Erythroblast (primary cell): ENCODE results near the gene IST1.

Experiments
- DNase-seq, 2 experiments: peaks; one replicate each; lab custom pipeline; 2025; lab: John Stamatoyannopoulos, UW
- GATA1 ChIP-seq: IDR thresholded peaks from 2 replicates; pipeline ENCODE4 v1.6.1; 2011; ENCODE audit warnings: low read depth, mild to moderate bottlenecking, control low read depth, low read length, moderate library complexity
- POLR2A ChIP-seq: IDR thresholded peaks from 2 replicates; pipeline ENCODE4 v1.6.1; 2011; ENCODE audit warnings: mild to moderate bottlenecking, low read length

IST1 gene

DNA sequence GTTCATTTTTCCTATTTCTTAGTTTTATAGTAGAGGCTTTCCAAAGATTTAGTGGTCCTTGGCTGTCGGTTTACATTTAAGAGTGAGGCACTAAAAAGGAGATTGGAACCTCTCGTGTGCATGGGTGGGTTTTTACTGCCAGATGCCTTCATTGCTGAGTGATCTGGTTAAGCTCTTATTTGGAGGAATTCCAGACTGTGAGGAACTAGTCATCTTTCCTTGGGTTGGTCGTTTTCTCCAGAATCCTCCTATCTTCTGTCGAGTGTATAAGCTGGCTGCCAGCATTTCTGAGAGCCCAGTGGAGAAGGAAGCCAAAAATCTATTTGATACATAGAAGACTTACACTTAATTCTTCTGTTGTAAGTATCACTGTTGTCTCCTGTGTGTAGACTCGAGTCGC, 22.6 kb downstream of the IST1 start:
- no peak for TF ChIP-seq POLR2A
- no peak for DNase-seq

DNA sequence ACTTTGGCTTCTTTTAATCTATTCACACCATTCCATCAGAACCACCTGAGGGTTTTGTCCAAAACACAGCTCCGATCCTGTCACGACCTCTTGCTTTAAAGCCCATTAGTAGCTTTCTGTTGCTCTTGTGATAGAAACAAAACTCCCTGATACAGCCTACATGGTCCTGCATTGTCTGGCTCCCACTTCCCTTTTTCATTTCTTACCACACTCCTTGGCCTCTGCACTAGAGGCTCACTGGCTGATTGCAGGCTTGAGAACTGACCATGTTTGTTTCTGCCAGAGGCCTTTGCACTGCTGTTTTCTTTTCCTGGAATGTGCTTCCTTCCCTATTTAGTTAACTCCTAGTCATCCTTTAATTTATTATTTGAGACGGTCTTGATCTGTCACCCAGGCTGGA, 23.7 kb downstream of the IST1 start:
- no peak for DNase-seq
- TF ChIP-seq POLR2A (no peak), GATA1 (no peak)

DNA sequence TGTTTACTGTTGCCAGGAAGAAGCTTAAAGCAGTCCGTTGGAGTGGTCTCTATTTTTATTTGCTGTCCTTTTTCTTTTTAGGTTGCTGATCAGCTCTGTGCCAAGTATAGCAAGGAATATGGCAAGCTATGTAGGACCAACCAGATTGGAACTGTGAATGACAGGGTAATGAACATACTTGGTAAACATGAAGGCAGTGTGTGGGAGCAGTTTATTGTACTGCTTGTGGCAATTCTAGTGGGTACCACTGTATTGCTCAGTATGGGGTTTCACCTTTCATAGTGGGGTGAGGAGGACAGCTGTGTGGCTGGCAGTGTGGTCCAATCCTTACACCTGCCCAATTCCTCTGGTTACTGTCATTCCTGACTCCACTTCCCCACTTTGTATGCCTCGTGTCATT, 25.3 kb downstream of the IST1 start:
- DNase-seq: no peak
- TF ChIP-seq POLR2A (no peak), GATA1 (no peak)

DNA sequence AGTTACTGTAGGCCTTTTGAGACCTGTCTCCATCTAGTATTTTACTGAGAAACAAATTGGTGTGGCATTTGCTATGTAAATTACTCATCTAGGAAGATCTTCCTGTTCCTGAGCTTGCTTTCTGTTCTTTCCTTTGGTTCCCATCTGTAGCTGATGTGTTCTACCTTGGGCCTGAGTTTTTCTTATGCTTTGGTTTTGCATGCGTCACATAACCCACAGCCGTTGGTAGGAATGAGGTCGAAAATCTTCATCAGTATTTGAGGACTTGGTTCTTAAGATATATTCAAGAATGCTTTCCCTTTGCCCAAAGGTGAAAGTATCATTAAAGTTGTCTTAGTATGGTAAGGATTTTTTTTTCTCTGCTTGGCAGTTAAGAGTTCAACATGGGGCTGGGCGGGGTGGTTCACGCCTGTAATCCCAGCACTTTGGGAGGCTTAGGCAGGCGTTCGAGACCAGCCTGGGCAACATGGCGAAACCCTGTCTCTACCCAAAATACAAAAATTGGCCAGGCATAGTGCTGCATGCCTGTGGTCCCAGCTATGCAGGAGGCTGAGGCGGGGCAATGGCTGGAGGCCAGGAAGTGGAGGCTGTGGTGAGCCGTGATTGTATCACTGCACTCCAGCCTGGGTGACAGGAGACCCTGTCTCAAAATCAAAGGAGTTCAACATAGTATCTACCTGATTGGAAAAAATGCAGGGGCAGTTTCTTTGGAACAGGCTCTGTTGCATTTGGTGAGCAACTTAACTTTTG, 28.8 kb downstream of the IST1 start:
- TF ChIP-seq POLR2A: no peak
- TF ChIP-seq GATA1: no peak
- no peak for DNase-seq

DNA sequence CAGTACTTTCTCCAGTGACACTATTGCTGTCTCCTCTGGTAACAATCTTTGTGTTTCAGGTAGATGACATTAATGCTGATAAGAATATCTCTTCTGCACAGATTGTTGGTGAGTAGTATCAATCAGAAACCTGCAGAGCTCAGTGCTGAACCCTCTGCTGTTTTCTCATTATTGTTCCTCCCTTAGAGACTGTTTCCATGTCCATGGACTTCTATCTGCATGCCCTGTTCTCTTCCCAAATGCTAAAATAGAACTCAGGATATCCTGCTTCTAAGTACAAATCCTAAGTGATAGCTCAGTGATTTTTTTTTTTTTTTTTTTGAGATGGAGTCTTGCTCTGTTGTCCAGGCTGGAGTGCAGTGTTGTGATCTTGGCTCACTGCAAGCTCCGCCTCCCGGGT, 29.4 kb downstream of the IST1 start:
- TF ChIP-seq POLR2A: no peak
- no peak for TF ChIP-seq GATA1
- DNase-seq: no peak

DNA sequence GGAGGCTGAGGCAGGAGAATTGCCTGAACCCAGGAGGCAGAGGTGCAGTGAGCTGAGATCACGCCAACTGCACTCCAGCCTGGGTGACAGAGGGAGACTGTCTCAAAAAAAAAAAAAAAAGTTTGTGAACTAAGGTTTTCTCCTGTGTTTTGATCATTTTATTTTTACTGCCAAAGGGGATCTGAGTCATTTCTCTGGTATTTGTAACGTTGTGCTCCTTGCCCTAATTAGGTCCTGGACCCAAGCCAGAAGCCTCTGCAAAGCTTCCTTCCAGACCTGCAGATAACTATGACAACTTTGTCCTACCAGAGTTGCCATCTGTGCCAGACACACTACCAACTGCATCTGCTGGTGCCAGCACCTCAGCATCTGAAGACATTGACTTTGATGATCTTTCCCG, 32.1 kb downstream of the IST1 start:
- DNase-seq: peak in 1 of 2 experiments; percentile 42
- TF ChIP-seq GATA1 (no peak), POLR2A (no peak)

DNA sequence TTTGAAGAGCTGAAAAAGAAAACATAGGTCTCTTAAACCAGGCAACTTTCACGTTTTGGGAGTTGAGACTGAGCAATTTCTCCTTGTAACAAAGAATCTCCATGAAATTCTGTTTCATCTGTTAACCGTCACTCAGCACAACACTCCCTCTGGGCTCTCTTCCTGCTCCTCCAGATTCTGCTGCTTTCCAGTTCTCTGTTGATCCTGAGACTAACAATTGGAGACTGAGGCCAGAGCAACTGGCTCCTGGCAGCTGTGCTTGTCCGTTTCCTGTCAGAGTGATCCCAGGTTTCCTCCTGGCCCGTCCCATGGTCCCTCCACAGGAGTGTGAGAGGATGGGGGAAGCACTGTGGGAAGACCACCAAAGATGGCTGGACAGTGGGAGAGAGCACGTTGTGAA, 32.5 kb downstream of the IST1 start:
- TF ChIP-seq POLR2A: no peak
- TF ChIP-seq GATA1: no peak
- no peak for DNase-seq

DNA sequence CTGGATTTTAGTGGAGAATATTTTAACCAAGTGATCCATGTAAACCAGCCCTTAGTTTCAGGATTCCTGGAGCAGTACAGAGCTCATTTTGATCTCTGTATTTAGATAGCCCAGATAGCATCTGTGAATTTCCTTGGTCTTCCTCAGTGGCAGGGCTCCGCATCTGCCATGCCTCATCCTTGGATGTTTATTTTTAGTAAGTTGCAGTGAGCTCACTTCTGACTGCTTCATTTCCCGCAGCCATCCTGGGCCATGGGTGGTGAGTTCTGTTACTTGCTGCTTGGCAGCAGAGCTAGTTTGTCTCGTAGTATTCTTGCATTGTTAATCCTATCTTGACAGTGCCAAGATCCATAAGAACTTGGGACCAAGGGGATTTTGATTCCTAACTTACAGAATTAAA, 33.7 kb downstream of the IST1 start:
- TF ChIP-seq GATA1 (no peak), POLR2A (no peak)
- no peak for DNase-seq

DNA sequence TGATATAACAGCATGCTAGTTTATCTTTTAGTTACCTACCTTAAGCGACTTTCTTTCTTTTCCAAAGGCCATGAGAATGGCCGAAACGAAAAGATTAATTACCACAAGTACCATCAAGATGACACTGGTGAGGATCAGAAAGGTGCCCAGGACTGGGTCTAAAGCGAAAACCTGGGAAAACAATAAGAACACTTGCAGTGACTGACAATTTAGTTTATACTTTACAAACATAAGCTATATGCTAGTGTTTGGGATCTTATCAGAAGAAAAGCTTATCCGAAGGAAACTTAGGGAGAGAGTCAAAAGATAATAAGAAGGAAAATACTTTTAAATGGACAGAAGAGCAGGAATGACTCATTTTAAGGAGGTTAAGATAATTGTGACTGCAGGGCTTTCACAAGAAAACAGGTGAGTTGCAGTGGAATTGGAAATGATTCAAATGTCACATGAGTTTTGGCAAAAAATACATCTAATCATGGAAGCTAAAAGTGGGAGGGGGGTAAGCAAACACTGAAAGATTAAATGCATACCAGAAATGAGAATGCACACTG, 34.8 kb downstream of the IST1 start:
- TF ChIP-seq GATA1 (no peak), POLR2A (no peak)
- no peak for DNase-seq

DNA sequence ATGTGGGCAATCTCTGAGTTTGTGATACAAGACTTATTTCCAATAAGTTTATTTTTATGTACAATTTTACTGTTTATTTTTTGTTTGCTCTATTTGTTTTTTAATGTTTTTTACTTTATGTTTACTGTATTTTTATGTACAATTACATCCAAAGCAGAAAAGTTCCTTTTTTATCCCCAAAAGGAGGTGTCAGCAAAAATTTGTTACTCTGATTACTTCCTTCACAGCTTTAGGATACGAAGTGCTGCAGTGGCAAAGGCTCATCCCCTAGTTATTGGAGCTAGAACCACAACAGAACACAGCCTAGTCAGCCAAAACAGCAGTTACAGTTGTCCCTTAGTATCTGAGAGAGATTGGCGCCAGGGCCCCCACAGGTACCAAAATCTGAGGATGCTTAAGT, 35.7 kb downstream of the IST1 start:
- no peak for DNase-seq
- TF ChIP-seq POLR2A: no peak
- TF ChIP-seq GATA1: no peak

DNA sequence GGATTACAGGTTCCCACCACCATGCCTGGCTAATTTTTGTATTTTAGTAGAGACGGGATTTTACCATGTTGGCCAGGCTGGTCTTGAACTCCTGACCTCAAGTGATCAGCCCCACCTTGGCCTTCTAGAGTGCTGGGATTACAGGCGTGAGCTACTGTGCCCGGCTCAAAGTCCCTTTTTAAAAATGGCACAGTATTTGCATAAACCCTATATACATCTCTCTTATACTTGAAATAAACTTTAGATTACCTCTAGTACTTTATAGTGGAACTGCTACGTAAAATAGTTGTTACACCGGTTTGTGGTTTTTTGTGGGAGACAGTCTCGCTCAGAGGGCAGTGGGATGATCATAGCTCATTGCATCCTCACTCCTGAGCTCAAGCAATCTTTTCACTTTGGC, 36.3 kb downstream of the IST1 start:
- no peak for TF ChIP-seq GATA1
- TF ChIP-seq POLR2A: no peak
- no peak for DNase-seq

DNA sequence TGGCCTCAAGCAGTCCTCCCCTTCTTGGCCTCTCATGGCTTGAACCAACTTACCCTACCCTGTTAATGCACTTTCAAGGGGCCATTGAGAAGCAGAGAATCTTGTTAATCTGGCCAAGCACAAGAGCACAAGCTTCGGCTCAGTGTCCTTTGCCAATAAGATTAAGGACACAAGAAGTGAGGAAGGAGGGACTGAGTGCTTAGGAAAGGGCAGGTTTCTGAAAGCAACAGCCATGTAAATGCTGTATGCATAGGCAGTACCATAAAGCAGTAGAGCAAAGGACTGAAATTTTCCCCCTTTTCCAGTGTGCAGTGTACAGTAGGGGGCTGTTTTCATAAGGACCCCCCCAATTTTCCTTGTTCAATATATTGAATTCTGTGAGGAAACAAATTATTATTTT, 37.7 kb downstream of the IST1 start:
- TF ChIP-seq POLR2A: no peak
- no peak for TF ChIP-seq GATA1
- DNase-seq: no peak

DNA sequence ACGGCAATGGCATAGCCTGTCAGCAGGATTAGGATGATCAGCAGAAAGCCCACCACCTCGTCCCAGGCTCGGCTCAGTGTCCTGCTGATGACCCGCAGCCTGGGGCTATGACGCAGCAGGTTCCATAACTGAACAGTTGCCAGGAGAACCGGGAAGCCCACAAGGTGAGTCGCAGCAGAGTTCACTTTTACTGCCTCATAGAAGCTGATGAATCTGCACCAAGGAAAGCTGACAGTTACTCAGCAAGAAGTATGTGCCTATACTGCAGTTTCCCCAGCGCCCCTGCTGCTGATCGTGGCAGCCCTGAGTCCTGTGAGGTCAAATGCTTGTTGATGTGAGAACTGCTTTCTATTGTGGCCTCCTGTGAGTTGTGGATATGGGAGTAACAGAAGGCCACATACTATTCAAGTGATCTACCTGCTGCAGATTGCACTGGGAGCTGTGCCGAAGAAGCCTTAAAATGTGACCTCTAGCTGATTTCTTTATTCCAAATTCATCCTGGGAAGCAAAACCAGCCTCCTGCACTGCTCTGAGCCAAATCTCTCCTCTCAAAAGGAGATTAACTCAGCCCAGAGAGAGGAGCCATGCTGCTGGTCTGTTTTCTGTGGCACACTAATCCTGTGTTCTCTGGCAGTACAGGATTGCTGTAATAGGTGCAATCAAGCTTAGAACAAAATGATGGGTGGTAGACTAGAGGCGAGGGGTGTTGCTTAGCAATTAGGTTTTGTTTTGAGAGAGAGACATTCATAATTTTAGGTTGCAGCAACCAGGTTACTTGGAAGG, 38.8 kb downstream of the IST1 start:
- DNase-seq: peak in 1 of 2 experiments; percentile 21

DNA sequence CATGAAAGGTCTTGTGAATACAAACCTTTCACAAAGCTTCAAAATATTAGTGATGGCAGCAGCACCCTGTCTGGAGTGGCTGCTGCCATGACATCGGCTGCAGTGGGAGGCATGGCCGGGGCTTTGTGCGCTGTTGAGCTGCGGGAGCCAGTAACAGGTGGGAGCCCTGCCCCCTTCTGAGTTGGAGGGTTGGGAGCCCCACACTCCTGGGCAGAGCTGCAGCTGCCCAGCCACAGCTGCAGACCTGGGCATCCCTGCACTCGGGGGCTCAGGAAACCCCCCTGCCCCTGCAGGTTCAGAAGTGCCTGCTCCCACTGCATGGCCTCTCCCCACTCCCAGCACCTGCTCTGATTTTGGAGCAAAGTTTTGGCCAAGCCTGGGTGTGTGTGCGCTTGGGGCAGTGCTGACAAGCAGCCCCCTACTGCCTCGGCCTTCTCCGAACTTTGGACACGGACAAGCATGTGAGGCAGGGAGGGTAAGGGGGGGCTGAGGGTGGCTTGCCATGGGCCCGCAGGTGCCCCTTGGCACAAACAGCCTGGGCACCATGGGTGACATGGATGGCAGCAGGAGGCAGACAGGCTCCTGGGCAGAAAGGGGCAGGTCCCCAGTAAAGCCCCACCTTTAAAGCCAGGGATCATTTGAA, 42.7 kb downstream of the IST1 start:
- TF ChIP-seq POLR2A (no peak), GATA1 (no peak)
- DNase-seq: no peak

More for the DNA sequence above, 38.8 kb downstream of the IST1 start:
- TF ChIP-seq POLR2A (no peak), GATA1 (no peak)

DNA sequence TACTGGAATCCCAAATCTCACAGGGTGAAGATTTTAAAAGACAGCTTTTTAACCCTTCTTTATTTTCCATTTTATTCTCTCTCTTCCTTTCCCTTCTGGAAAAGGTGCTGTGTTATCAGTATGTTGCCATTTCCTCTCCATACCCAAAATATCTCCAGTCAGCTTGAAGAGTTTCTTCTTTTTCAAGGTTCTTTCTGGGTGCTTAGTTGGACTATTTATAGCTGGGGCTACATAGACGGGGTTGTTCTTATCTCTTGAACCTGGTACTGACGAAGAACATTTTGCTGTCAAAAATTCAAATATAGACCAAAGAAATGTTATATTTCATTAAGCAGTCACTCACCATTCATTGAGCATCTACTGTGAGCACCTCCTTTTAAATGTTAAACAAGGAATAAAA, 48.6 kb downstream of the IST1 start:
- TF ChIP-seq GATA1 (no peak), POLR2A (no peak)
- no peak for DNase-seq

DNA sequence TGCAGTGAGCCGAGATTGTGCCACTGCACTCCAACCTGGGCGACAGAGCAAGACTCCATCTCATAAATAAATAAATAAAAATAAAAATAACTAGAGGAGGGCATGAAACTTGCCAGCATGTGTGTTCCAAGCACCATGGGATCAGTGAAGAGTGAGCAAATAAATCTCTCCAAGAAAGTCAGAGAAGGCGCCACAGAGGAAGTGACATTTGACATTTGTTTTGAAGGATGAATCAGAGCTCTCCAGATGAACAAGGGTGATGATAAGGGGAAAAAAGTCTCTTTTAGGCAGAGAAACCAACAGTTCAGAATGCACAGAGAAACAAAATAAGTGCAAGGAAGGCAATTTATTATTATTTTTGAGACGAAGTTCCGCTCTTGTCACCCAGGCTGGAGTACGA, 50.3 kb downstream of the IST1 start:
- no peak for TF ChIP-seq POLR2A
- TF ChIP-seq GATA1: no peak

More for the DNA sequence above, 50.3 kb downstream of the IST1 start:
- no peak for DNase-seq
